ENCODE measurements around the gene RAD51B. TPM values are rescaled to one million over a fixed set of nuclear protein-coding genes. Genes with fewer than 3 reads are reported as not detected.

The RAD51B gene
- total RNA-seq, 6 donors from 2014 or later, result 10.6 to 63.9 (median 18.4) TPM

DNA sequence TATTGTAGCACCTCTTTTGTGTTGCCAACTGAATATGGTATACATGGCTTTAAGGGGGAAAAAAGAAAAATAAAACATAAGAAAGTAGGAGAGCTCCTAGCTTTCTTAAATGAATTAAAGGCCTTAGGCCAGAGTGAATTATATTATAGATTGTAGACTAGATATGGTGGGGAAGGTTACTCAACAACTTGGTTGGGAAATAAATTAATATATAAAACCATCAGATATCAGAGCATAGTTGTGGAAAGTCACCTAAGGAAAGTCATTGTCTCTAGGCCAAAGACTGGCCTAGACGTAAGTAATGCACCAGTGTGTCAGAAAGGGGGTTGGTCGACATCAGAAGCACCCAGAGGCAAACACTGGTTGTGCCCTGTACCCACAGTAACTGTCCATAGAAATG is 391.8 kb downstream of the RAD51B start:
- no peak for TF ChIP-seq POLR2A (IDR thresholded peaks at IDR 0.05)
- Histone ChIP-seq H3K27me3 (no peaks in the 10 kb centered on the region), H3K27ac (peak overlapping the region; percentile 44 to 76 (median 70)), H3K4me3 (no peak overlapping the region), H3K36me3 (no peaks in the 10 kb centered on the region), H3K9me3 (no peaks in the 10 kb centered on the region), H3K4me1 (peaks cover 24 to 28% (median 27%) of the 10 kb centered on the region in 4 donors)
- DNase-seq (no peak), ATAC-seq (ENCODE audit: low FRiP score in 2 of 2) (no peak)
- WGBS, 2 donors, result 93 to 97% methylated on average over 2 of the region's 2 CpGs

DNA sequence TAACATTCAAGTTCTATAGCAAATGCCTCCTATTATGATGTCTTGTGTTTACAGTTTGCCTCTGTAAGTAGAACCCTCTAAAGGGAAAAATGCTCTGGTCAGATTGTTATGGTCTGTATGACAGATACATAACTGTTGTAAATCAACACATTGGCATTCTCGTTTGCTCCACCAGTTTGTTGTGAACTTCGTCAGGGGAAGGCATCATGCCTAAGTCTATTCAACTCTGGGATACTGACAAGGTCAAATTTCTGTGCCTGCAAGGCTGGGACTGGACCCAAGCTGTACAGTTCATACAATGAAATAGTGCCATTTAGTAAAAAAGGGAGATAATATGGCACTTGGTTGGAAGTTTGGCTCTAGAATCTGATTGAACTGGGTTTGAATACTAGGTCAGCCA is 392.3 kb downstream of the RAD51B start:
- ATAC-seq (ENCODE audit: low FRiP score in 2 of 2) (no peak), DNase-seq (no peak)
- Histone ChIP-seq H3K27ac (peak overlapping the region; percentile 3 to 76 (median 70)), H3K27me3 (no peaks in the 10 kb centered on the region), H3K9me3 (no peaks in the 10 kb centered on the region), H3K4me1 (peaks cover 24 to 28% (median 27%) of the 10 kb centered on the region in 4 donors), H3K36me3 (no peaks in the 10 kb centered on the region), H3K4me3 (no peak overlapping the region)
- 83 to 89% methylated on average over 2 of the region's 2 CpGs for WGBS, 2 donors
- TF ChIP-seq, protein P1, sequence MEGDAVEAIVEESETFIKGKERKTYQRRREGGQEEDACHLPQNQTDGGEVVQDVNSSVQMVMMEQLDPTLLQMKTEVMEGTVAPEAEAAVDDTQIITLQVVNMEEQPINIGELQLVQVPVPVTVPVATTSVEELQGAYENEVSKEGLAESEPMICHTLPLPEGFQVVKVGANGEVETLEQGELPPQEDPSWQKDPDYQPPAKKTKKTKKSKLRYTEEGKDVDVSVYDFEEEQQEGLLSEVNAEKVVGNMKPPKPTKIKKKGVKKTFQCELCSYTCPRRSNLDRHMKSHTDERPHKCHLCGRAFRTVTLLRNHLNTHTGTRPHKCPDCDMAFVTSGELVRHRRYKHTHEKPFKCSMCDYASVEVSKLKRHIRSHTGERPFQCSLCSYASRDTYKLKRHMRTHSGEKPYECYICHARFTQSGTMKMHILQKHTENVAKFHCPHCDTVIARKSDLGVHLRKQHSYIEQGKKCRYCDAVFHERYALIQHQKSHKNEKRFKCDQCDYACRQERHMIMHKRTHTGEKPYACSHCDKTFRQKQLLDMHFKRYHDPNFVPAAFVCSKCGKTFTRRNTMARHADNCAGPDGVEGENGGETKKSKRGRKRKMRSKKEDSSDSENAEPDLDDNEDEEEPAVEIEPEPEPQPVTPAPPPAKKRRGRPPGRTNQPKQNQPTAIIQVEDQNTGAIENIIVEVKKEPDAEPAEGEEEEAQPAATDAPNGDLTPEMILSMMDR (IDR thresholded peaks at IDR 0.05), result no peak
- no peak for TF ChIP-seq EP300 (IDR thresholded peaks at IDR 0.05)
- no peak for TF ChIP-seq POLR2AphosphoS5 (IDR thresholded peaks at IDR 0.05)
- TF ChIP-seq POLR2A (IDR thresholded peaks at IDR 0.05), result no peak

DNA sequence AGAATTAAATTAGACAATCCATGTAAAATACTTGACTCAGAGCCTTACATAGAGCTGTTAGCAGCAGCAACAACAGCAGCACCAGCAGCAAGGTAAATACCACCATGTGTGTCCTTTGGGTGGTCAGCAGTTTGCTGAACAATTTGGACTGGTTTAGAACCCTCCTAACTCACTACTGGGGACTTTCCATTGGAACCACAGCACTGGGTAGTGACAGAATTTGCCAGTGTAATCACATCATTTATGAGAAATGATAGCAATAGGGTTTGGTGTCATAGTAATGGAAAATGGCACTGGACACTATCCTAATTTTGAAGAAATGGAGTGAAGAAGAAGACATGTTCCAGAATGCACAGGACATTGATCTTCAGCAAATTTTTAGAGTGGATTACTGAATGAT is 392.8 kb downstream of the RAD51B start:
- Histone ChIP-seq H3K4me3 (no peak overlapping the region), H3K4me1 (peaks cover 24 to 28% (median 27%) of the 10 kb centered on the region in 4 donors), H3K27ac (peak overlapping the region in 1 of 4 donors; percentile 70), H3K27me3 (no peaks in the 10 kb centered on the region), H3K9me3 (no peaks in the 10 kb centered on the region), H3K36me3 (no peaks in the 10 kb centered on the region)
- DNase-seq, result no peak
- TF ChIP-seq EP300 (IDR thresholded peaks at IDR 0.05) (no peak), POLR2AphosphoS5 (IDR thresholded peaks at IDR 0.05) (no peak), POLR2A (IDR thresholded peaks at IDR 0.05) (no peak)
- TF ChIP-seq, protein P1 (IDR thresholded peaks at IDR 0.05), result no peak
- ATAC-seq (ENCODE audit: low FRiP score in 2 of 2), result no peak

DNA sequence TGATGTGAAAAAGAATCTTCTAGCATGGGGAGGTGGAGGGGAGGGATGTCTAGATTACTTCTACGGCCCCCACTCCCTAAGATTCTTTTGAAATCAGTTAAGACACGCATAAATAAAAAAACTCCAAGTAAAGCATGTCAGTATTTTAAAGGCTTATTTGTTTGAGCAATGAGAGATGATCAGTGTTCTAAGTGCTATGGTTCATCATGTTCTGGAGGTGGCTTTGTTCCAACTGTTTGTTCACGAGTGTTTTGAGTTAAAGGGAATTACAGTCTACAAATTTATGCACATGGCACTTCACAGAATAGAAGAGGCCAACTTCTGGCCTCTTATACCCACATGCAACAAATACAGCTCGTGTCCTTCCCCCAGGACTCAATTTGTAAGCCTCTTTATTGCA is 394.9 kb downstream of the RAD51B start:
- Histone ChIP-seq H3K36me3 (no peaks in the 10 kb centered on the region), H3K27ac (no peak overlapping the region), H3K4me1 (peaks cover 17 to 19% (median 18%) of the 10 kb centered on the region in 4 donors), H3K27me3 (no peaks in the 10 kb centered on the region), H3K4me3 (no peak overlapping the region), H3K9me3 (no peaks in the 10 kb centered on the region)
- ATAC-seq (ENCODE audit: low FRiP score in 2 of 2) (no peak), DNase-seq (no peak)
- 75% methylated on average over 4 of the region's 4 CpGs for WGBS, 2 donors
- TF ChIP-seq POLR2AphosphoS5 (IDR thresholded peaks at IDR 0.05) (no peak), POLR2A (IDR thresholded peaks at IDR 0.05) (no peak), EP300 (IDR thresholded peaks at IDR 0.05) (no peak)
- TF ChIP-seq, protein P1 (IDR thresholded peaks at IDR 0.05), result no peak

DNA sequence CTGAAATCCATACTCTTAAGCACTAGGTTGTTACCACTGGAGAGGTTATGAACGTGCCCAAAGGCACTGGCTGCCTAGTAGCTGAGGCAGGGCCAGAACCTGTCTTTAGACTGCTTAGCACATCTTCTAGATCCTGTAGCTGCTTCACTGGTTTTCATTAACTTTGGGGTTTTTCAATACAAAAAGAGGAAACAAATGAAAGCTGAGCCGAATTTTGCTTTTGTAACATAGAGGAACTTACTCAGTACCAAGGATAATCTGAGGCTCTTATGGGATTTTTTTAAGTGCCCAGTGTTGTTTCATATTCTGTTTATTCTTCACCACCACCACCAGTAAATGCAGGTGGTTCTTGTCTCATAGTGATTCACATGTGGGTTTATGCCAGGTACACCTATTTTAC is 396.1 kb downstream of the RAD51B start:
- ATAC-seq (ENCODE audit: low FRiP score in 2 of 2), result no peak

More for the DNA sequence above, 396.1 kb downstream of the RAD51B start:
- no peak for DNase-seq
- Histone ChIP-seq H3K27me3 (no peaks in the 10 kb centered on the region), H3K9me3 (no peaks in the 10 kb centered on the region), H3K4me3 (no peak overlapping the region), H3K36me3 (no peaks in the 10 kb centered on the region), H3K4me1 (peaks cover 7 to 12% (median 8%) of the 10 kb centered on the region in 4 donors), H3K27ac (no peak overlapping the region)
- TF ChIP-seq, protein P1 (IDR thresholded peaks at IDR 0.05), result no peak
- TF ChIP-seq POLR2AphosphoS5 (IDR thresholded peaks at IDR 0.05) (no peak), POLR2A (IDR thresholded peaks at IDR 0.05) (no peak), EP300 (IDR thresholded peaks at IDR 0.05) (no peak)
- 62 to 74% methylated on average over 2 of the region's 2 CpGs for WGBS, 2 donors

Data from upper lobe of left lung (tissue), 6 donors.